Astrocyte (in vitro differentiated cells and primary cell): ENCODE measurements around the gene FBXO46. TPM values are rescaled to one million over a fixed set of nuclear protein-coding genes. Genes with fewer than 3 reads are reported as not detected.

ENCODE experiments used
- DNase-seq: peaks from one replicate; pipeline ENCODE4 v3.0.0-alpha.2; 2010; ENCODE audit warnings: low read depth
- FAIRE-seq: peaks from 2 replicates; lab custom pipeline; 2011; peaks lifted over from hg19 to GRCh38; lab: Jason Lieb, UNC
- H2AFZ ChIP-seq: 2 replicates; pipeline ENCODE4 v1.6.0; 2012; ENCODE audit warnings: low read depth, low read length, inconsistent platforms
- H3K27ac ChIP-seq: 2 replicates; pipeline ENCODE4 v1.5.1; 2011; ENCODE audit warnings: low read depth, low read length, inconsistent platforms
- H3K27me3 ChIP-seq: 2 replicates; pipeline ENCODE4 v1.6.0; 2011; ENCODE audit warnings: low read length, inconsistent platforms; ENCODE audit not compliant: insufficient read depth
- H3K36me3 ChIP-seq: 2 replicates; pipeline ENCODE4 v1.5.1; 2011; ENCODE audit warnings: low read length, inconsistent platforms; ENCODE audit not compliant: insufficient read depth
- H3K4me1 ChIP-seq: 2 replicates; pipeline ENCODE4 v1.5.1; 2011; ENCODE audit warnings: low read length, inconsistent platforms; ENCODE audit not compliant: insufficient read depth
- H3K4me2 ChIP-seq: 2 replicates; pipeline ENCODE4 v1.6.0; 2012; ENCODE audit warnings: low read length, inconsistent platforms
- H3K4me3 ChIP-seq: 2 replicates; pipeline ENCODE4 v1.5.1; 2011; ENCODE audit warnings: low read depth, mild to moderate bottlenecking, low read length, inconsistent platforms; ENCODE audit not compliant: insufficient read depth
- H3K79me2 ChIP-seq: 2 replicates; pipeline ENCODE4 v1.6.0; 2012; ENCODE audit warnings: mild to moderate bottlenecking, low read length, inconsistent platforms; ENCODE audit not compliant: insufficient read depth
- H3K9ac ChIP-seq: 2 replicates; pipeline ENCODE4 v1.6.0; 2012; ENCODE audit warnings: mild to moderate bottlenecking, low read length, inconsistent platforms
- H3K9me3 ChIP-seq: 2 replicates; pipeline ENCODE4 v1.5.1; 2012; ENCODE audit warnings: low read depth, mild to moderate bottlenecking, low read length, inconsistent platforms; ENCODE audit not compliant: insufficient read depth
- H4K20me1 ChIP-seq: 2 replicates; pipeline ENCODE4 v1.6.0; 2012; ENCODE audit warnings: low read length, inconsistent platforms; ENCODE audit not compliant: insufficient read depth
- H3K27ac Mint-ChIP-seq: one replicate; pipeline ENCODE4 v1.8.0; 2021; ENCODE audit warnings: mild to moderate bottlenecking, mixed read lengths; ENCODE audit not compliant: unreplicated experiment
- H3K27me3 Mint-ChIP-seq: one replicate; pipeline ENCODE4 v1.8.0; 2021; ENCODE audit warnings: low read depth, mixed read lengths; ENCODE audit not compliant: unreplicated experiment
- H3K36me3 Mint-ChIP-seq: one replicate; pipeline ENCODE4 v1.8.0; 2021; ENCODE audit warnings: low read depth, mixed read lengths; ENCODE audit not compliant: unreplicated experiment
- H3K4me1 Mint-ChIP-seq: one replicate; pipeline ENCODE4 v1.8.0; 2021; ENCODE audit warnings: low read depth, mixed read lengths; ENCODE audit not compliant: unreplicated experiment
- H3K4me3 Mint-ChIP-seq: one replicate; pipeline ENCODE4 v1.8.0; 2021; ENCODE audit warnings: mild to moderate bottlenecking, moderate library complexity, mixed read lengths; ENCODE audit not compliant: unreplicated experiment
- H3K9me3 Mint-ChIP-seq: one replicate; pipeline ENCODE4 v1.8.0; 2021; ENCODE audit warnings: mild to moderate bottlenecking, mixed read lengths; ENCODE audit not compliant: unreplicated experiment
- EZH2 ChIP-seq: IDR thresholded peaks from 2 replicates; pipeline ENCODE4 v1.6.1; 2012; ENCODE audit warnings: mild to moderate bottlenecking, low read length, inconsistent platforms; ENCODE audit not compliant: insufficient read depth
- total RNA-seq: library from RNA; stranded (reverse); gene quantifications from 2 replicates; pipeline ENCODE4 v1.2.1, GENCODE V29; 2021
- TF ChIP-seq, protein P1 (sequence below): IDR thresholded peaks from 2 replicates; pipeline ENCODE4 v1.5.1; 2011; ENCODE audit warnings: low read depth, mild to moderate bottlenecking, inconsistent platforms, low read length, moderate library complexity; ENCODE audit not compliant: insufficient read depth

Gene FBXO46
- total RNA-seq, 1 donor from 2014 or later = 21.1 TPM

DNA sequence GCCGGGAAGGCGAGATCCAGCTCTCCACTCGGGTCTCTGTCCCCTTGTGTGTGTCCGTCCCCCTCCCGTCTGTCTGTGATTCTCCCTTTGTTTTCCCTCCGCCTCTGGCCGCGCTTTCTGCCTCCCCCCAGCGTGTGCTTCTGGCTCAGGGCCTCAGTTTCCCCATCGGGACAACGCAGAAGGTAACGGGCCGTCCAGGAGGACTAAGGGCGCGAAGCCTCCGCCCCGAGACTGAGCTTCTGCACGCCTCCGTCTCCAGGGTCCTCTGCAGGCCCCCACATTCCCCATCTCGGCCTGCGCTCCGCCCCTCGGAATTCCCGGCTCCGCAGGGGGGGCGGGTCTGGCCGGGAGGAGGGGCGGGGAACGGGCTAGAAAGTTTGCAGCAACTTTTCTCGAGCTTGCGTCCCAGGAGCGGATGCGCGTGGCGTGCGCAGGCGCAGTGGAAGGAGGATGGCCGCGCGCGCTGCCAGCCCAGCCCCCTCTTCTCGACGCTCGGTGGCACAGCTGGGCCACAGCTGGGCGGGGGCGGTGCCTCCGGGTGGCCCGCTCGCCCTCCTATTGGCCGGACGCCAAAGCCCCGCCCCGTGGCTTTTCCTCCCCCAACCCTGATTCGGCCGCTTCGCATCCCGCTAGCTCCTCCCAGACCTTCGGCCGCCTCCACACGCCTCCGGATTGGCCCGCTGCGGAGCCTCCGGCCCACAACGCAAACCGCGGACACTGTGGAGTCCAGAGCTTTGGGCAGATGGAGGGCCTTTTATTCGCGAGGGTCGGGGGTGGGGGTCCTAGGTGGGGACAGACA is 38.5 kb upstream of the FBXO46 start, which contains the start of gene SIX5:
Gene SIX5, minus strand, starts transcription at position 269 of the 799 bp plus-strand sequence. CDS start 408 bp downstream, outside the sequence.
- Histone ChIP-seq H3K27me3 (no peaks in the 10 kb centered on the region), H3K4me2 (peak within 1 kb of the TSS; percentile 100), H3K9me3 (no peaks in the 10 kb centered on the region), H3K79me2 (peaks cover 12% of the 10 kb centered on the region), H2AFZ (peak within 1 kb of the TSS; percentile 76), H3K4me1 (peaks cover 34% of the 10 kb centered on the region), H3K27ac (peak within 1 kb of the TSS; percentile 95), H3K36me3 (peaks cover 6% of the 10 kb centered on the region), H4K20me1 (peaks cover 28% of the 10 kb centered on the region), H3K4me3 (peak within 1 kb of the TSS; percentile 85), H3K9ac (peak within 1 kb of the TSS; percentile 96)
- no peak for FAIRE-seq
- Mint-ChIP-seq H3K4me1 (peaks cover 17% of the 10 kb centered on the region), H3K27ac (peak within 1 kb of the TSS; percentile 94), H3K9me3 (no peaks in the 10 kb centered on the region), H3K4me3 (peak within 1 kb of the TSS; percentile 88), H3K27me3 (no peaks in the 10 kb centered on the region), H3K36me3 (peaks cover 3% of the 10 kb centered on the region)
- peak; percentile 88 for DNase-seq
- TF ChIP-seq EZH2 = no peak
- TF ChIP-seq, protein P1, sequence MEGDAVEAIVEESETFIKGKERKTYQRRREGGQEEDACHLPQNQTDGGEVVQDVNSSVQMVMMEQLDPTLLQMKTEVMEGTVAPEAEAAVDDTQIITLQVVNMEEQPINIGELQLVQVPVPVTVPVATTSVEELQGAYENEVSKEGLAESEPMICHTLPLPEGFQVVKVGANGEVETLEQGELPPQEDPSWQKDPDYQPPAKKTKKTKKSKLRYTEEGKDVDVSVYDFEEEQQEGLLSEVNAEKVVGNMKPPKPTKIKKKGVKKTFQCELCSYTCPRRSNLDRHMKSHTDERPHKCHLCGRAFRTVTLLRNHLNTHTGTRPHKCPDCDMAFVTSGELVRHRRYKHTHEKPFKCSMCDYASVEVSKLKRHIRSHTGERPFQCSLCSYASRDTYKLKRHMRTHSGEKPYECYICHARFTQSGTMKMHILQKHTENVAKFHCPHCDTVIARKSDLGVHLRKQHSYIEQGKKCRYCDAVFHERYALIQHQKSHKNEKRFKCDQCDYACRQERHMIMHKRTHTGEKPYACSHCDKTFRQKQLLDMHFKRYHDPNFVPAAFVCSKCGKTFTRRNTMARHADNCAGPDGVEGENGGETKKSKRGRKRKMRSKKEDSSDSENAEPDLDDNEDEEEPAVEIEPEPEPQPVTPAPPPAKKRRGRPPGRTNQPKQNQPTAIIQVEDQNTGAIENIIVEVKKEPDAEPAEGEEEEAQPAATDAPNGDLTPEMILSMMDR = no peak

DNA sequence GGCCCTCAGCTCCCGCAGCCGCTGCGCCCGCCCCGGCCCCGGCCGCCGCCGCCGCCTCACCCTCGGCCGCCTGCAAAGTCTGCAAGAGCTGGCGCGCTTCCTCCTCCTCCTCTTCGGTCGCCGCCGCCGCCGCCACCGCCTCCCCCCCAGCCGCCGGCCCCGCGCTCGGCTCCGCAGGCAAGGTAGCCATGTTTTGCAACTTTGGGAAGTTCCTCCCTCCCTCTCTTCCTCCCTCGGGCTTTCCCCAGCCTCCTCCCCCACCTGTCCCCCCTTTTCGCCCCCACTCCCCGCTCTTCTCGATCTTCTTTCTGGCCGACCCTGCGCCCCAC is 37.9 kb upstream of the FBXO46 start:
- Histone ChIP-seq H3K36me3 (peaks cover 6% of the 10 kb centered on the region), H2AFZ (peak overlapping the region; percentile 76), H3K4me3 (peak overlapping the region; percentile 85), H3K4me2 (peak overlapping the region; percentile 100), H3K27me3 (no peaks in the 10 kb centered on the region), H3K79me2 (peaks cover 12% of the 10 kb centered on the region), H3K9me3 (no peaks in the 10 kb centered on the region), H4K20me1 (peaks cover 28% of the 10 kb centered on the region), H3K27ac (peak overlapping the region; percentile 95), H3K4me1 (peaks cover 37% of the 10 kb centered on the region), H3K9ac (peak overlapping the region; percentile 96)
- TF ChIP-seq, protein P1 = no peak
- no peak for TF ChIP-seq EZH2
- peak overlapping the region; percentile 88 for H3K4me3 Mint-ChIP-seq
- H3K27me3 Mint-ChIP-seq = no peaks in the 10 kb centered on the region
- H3K27ac Mint-ChIP-seq = peak overlapping the region; percentile 93
- H3K4me1 Mint-ChIP-seq = peaks cover 17% of the 10 kb centered on the region
- DNase-seq (no peak), FAIRE-seq (no peak)
- H3K9me3 Mint-ChIP-seq = no peaks in the 10 kb centered on the region
- H3K36me3 Mint-ChIP-seq = peaks cover 3% of the 10 kb centered on the region
